CD4-positive, alpha-beta T cell treated with Interleukin-17A for 1 hour (primary cell): ENCODE results near the gene FGD3.
"Not testable (repeated sequence)": the region's sequence is repeated elsewhere in the genome, so short reads cannot be mapped to it uniquely, and the experiment has no call there.

Experiments used
- DNase-seq: peaks from one replicate; pipeline ENCODE4 v3.0.0-alpha.2; 2020

FGD3 gene

GRCh38 chr9:92979283-92980056 is 32.1 kb downstream of the FGD3 start:
- DNase-seq = no peak

- DNase-seq = no peak
These were observed 32.9 kb downstream of the FGD3 start for GRCh38 chr9:92980085-92980745.

- no peak for DNase-seq
These were observed 34.8 kb downstream of the FGD3 start for GRCh38 chr9:92982130-92982529.

GRCh38 chr9:92983984-92984589 is 36.8 kb downstream of the FGD3 start:
- DNase-seq = no peak

GRCh38 chr9:92984976-92985375 is 37.7 kb downstream of the FGD3 start:
- no peak for DNase-seq

GRCh38 chr9:92986176-92987119 is 39.1 kb downstream of the FGD3 start:
- DNase-seq = peak; percentile 73

GRCh38 chr9:92988215-92988768 is 41.0 kb downstream of the FGD3 start:
- DNase-seq = no peak

- DNase-seq = peak; percentile 33
These were observed 42.2 kb downstream of the FGD3 start for GRCh38 chr9:92989561-92989960.

GRCh38 chr9:92990461-92990860 is 43.1 kb downstream of the FGD3 start:
- DNase-seq = no peak

- no peak for DNase-seq
These were observed 45.2 kb downstream of the FGD3 start for GRCh38 chr9:92992549-92992948.

GRCh38 chr9:92998871-92999270 is 51.5 kb downstream of the FGD3 start:
- DNase-seq = not testable (repeated sequence)

- peak; percentile 36 for DNase-seq
These were observed 53.7 kb downstream of the FGD3 start for GRCh38 chr9:93001031-93001430.

- no peak for DNase-seq
These were observed 55.4 kb downstream of the FGD3 start for GRCh38 chr9:93002700-93003099.

- peak; percentile 77 for DNase-seq
These were observed 56.5 kb downstream of the FGD3 start for GRCh38 chr9:93003552-93004407.

GRCh38 chr9:93004561-93004960 is 57.2 kb downstream of the FGD3 start:
- no peak for DNase-seq

GRCh38 chr9:93005876-93006275 is 58.6 kb downstream of the FGD3 start:
- no peak for DNase-seq

- DNase-seq = no peak
These were observed 60.3 kb downstream of the FGD3 start for GRCh38 chr9:93007529-93008058.

GRCh38 chr9:93008457-93008856 is 61.1 kb downstream of the FGD3 start:
- no peak for DNase-seq

- DNase-seq = no peak
These were observed 62.2 kb downstream of the FGD3 start for GRCh38 chr9:93009337-93010015.

GRCh38 chr9:93010056-93010455 is 62.7 kb downstream of the FGD3 start:
- DNase-seq = no peak

GRCh38 chr9:93010704-93011103 is 63.4 kb downstream of the FGD3 start:
- DNase-seq = no peak
